Measurements from ENCODE around the gene UBAP2L. TPM values are rescaled to one million over a fixed set of nuclear protein-coding genes. Genes with fewer than 3 reads are reported as not detected.

Gene UBAP2L
- total RNA-seq = 77.5 and 104 TPM in 2 replicates

GRCh38 chr1:154220071-154220969, at the start of gene UBAP2L:
UBAP2L (plus strand) TSS chr1:154220955; CDS start chr1:154225124, 4,169 bp downstream.

DNA sequence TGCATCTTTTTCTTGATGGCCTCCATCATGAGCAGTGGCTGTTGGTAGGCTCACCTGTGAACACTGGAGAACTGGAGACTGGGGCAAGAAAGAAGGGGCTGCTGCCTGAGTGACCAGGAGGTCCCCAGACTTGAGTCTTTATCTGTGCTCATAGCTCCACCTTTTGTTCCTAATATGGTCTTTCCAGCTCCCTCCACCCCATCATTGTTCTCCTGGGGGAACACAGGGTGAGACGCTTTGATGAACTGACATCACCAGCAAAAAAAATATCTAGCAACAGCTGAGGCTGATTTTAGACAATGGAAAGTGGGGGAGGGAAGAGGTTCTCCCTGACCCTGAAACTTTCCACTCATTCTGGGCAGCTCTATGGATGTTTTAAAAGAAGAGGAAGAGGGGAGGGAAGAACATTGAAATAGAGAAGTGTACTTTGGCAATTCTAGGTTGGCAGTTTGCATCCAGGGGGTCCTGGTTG, 28.7 kb upstream of the UBAP2L start, which contains the start of gene TPM3:
Gene TPM3 (minus strand): TSS at position 111 of the 472 bp plus-strand sequence. CDS start 82 bp downstream, at position 29.

DNA sequence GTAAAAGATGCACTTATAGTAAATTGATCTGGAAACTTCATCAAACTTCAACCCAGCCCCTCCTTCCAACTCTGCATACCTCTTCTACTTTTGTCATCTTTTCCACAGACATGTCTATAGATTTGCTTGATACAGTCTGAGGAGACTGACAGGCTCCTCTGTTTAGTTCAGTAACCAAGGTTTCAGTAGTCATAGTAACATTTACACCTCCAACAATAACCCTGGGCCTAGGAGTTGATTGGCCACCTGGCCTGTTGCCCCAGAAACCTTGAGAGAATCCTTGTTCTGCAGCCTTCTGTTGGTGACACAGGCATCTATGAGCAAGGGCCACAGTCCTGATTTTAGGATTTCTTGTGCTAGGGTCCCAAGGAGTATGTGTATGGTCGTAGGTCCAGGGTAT, 14.6 kb upstream of the UBAP2L start, which contains the start of gene CFAP141:
Gene CFAP141 (minus strand): TSS at position 138 of the 400 bp plus-strand sequence. CDS start 26 bp downstream, at position 112.

DNA sequence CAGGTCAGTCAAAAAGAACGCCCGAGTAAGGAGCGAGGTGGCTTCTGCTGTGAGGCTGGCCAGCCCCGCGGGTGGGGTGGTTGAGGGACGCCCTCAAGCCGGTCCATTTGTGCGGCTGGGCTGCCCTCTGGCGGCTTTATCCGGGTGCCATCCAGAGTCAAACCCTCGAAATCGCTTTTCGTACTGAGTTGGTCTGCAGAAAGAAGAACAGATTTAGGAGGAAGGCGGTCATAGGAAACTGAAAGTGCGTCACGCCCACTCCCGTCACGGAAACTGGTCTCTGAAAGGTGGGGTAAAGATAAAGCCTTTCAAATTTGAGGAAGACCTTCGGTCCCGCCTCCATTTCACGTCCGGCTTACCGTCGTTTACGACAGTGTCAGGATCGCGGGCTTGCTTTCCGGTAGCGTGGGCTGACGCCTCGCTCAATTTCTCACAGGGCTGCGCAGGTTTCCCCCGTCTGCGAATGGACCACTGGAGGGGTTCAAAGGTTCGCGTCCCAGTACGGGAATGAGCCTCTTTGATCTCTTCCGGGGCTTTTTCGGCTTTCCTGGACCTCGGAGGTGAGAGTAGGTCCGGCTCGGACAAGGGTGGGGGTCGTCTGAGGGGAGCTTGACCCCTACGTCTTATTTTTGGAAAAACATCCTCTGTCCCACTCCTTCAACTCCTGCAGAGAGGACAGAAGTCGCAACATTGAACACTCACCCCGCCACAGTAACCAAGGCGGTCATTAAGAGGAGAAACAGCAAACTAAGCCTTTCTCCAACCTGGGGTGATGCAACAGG, 51.7 kb downstream of the UBAP2L start, which contains the start of gene HAX1:
Gene HAX1 (plus strand): TSS at position 413 of the 782 bp plus-strand sequence. CDS start 95 bp downstream, at position 508.

Small RNAs within 50 kb of the gene (small RNA-seq; reads per million reads assigned to genes)
- 0.68 reads per million, percentile 30 among the genes with 10 or more reads in this experiment for gene MIR190B (ENCODE audit: low replicate concordance)
- not detected for gene RF00273 (ENCODE audit: low replicate concordance)
- gene RNU6-121P (ENCODE audit: low replicate concordance) = not detected
- not detected for gene RNU6-239P (ENCODE audit: low replicate concordance)
- gene SNORA58B (ENCODE audit: low replicate concordance) = not detected

Other genes with a start within 250 kb of the UBAP2L start
- 109 and 147 TPM in 2 replicates for gene JTB, start 243.3 kb upstream of the UBAP2L start, total RNA-seq
- 30.9 and 105 TPM in 2 replicates for gene RAB13, start 234.6 kb upstream of the UBAP2L start, total RNA-seq
- 955 and 1,777 TPM in 2 replicates for gene RPS27, start 230.2 kb upstream of the UBAP2L start, total RNA-seq
- under 0.01 TPM in 2 replicates for gene NUP210L, start 65.9 kb upstream of the UBAP2L start, total RNA-seq
- 439 and 952 TPM in 2 replicates for gene TPM3, start 28.9 kb upstream of the UBAP2L start, total RNA-seq
- not detected in 2 replicates for gene CFAP141, start 14.6 kb upstream of the UBAP2L start, total RNA-seq
- gene HAX1, start 51.7 kb downstream of the UBAP2L start, total RNA-seq = 110 and 154 TPM in 2 replicates
- gene AQP10, start 100.1 kb downstream of the UBAP2L start, total RNA-seq = not detected in 2 replicates
- 171 and 205 TPM in 2 replicates for gene ATP8B2, start 104.6 kb downstream of the UBAP2L start, total RNA-seq
- gene IL6R, start 184.4 kb downstream of the UBAP2L start, total RNA-seq = 3.6 and 3.7 TPM in 2 replicates

Data from placental pericyte (primary cell).